A673 (cell line): ENCODE data around the gene RBAK.

Source experiments
- CTCF ChIP-seq: fragments of 300-800, 200-600 bp; sonication (generic); conservative IDR thresholded peaks from 2 replicates; pipeline ENCODE4 v1.5.1; 2017; ENCODE audit warnings: low read depth, mild to moderate bottlenecking, antibody characterized with exemption, low read length, moderate library complexity, mixed read lengths
- EZH2 ChIP-seq: fragments of 200-600 bp; sonication (generic); IDR thresholded peaks from 2 replicates; pipeline ENCODE4 v1.6.1; 2017; ENCODE audit warnings: borderline replicate concordance, low read depth, mild to moderate bottlenecking, mixed read lengths, antibody characterized with exemption, low read length; ENCODE audit not compliant: poor library complexity, severe bottlenecking

GRCh38 chr7:5012985-5013384 lies 32.7 kb upstream of the RBAK start:
- TF ChIP-seq CTCF (no peak), EZH2 (no peak)
